Measurements from ENCODE around the gene PKP1.

The PKP1 gene

DNA sequence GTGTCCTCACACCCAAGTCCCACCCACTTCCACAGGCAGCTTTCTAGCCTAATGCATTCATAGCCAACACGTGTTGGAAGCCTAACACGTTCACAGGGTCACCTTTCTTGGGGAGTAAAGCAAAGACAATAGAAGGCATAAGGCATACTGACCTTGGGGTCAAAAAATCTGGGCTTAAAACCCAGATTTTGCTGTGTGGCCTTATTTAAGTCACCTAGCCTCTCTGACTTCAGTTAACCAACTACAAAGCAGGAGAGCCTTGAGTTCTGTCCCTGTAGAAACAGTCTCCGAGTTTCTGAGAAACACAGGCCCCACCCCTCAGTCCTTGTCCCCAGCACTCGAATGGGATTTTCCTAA, 92.8 kb downstream of the PKP1 start:
- DNase-seq = no peak

DNA sequence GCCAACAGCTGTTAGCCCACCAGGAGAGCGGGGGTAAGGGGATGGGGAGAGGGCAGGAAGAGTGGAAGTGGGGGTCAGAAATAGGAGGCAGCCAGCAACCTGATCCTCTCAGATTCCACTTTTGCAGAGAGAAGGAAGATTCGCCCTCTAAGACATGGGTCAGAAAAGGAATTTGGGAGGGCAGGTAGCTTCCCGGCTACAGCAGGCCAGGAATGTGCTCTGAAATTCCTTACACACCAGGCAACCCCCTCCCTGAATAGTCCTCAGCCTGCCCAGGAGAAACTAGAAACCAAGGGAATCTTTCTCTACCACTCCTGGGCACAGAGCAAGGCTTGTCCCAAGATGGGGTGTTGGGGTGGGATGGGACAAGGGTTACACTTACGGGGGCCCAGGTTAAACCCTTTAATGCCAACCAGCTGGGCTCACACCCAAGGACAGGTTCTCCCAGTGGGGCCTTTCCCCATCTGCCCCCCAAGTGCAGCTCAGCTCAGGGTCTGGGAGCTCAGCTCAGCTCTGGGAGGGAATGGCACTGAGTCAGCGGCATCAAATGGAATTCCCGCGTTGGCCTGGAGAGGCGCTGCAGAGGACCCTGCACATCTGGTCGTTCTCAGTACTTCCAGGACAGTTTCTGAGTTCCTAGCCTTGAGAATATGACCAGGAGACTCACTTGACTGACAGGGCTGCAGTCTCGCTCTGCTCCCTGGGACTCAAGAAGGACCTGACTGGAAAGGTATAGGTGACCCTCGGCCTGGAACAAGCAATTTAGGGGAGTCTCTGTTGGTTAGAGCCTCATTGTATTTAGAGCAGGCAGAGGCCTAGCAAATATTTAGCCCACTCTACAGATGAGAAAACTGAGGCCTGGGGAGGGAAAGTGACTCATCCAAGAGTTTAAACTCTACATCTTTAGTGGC, 93.4 kb downstream of the PKP1 start:
- no peak for DNase-seq

DNA sequence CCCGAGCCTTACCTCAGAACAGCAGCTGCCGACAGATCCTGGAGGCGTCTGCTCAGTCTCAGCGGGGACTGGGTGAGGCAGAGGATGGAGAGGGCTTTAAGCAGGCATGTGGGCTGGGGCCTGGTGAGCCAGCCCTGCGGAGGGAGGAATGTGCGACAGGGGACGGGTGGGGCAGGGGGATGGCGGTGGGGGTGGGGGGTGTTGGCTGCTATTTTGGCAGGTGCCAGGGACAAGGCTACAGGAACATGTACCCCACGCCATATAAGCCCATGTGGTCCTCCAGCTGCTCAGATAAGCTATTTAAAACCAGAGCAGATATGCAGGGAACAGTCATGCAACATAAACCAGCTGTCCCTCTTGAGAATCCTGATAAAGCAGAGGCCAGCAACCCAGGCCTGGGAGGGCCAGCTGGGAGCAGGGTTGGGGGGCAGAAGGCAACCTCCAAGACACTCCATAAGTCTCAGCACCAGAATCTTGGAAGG, 94.3 kb downstream of the PKP1 start, which contains the start of gene TNNT2:
Gene TNNT2 (minus strand): TSS at position 70 of the 482 bp plus-strand sequence. CDS start 4,426 bp downstream, outside the sequence.
- no peak for DNase-seq

DNA sequence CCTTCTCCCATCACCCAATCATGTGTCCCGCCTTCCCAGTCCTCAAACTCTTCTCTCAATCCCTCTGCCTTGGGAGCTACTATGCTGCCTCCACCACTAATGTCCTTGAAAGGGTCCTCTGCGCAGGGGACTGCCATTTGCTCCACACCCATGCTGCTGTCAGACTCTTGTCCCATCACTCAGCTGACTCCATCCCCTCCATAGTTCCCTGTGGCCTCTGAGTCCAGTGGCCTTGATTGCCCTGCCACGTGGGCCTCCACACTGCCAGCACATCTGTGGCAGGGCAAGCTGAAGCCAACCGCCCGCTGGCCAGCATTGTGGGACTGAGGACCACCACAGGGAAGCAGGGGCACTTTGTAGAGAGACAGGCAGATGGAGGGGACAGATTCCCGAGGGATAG, 95.5 kb downstream of the PKP1 start:
- no peak for DNase-seq

DNA sequence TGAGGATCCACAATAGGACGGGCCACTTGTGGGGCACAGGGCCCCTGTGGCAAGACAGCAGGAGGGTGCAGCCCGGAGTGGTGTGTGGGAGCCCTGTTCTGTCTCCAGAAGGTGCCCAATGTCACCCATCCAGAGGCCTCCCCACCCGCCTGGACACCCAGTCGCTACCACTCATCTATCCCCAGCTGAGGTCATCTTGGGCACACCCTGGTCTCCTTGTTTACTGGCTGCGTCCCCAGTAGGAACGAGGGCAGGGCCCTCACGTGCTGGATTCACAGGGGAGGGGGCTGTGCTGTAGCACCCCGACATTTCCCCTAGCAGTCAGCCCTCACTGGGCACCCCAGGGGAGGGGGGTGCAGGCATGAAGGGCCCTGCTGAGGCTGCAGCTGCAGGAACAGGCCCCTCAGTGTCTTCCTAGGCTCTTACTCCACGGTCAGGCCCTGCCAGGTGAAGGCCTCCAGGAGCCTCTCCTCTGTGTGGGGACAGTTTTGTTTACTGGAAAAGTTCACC, 96.5 kb downstream of the PKP1 start:
- no peak for DNase-seq

DNA sequence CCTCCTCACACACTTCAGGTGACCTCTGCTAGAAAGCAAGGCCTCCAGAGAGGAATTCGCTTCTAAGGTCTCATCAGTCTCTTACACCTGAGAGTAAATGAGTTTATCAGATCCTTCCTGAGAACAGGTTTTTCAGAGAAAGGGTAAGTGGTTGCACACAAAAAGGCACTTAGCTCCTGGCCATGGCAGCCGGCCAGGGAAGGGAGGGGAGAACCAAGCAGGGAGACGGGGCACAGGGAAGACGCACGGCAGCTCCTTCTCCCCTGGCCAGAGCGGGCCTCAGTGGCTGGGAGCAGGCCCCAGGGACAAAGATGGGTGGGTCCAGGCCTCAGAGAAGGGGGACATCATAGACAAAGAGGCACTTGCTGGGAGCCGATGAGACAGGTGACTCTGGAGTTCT, 97.8 kb downstream of the PKP1 start:
- DNase-seq = no peak
